Testis (tissue), 2 donors: ENCODE measurements around the gene UGT1A10.

Experiments
- CTCF ChIP-seq, 3 experiments: fragments of 450-650 bp in 2 of 3; fragments of 200-600 bp in 1 of 3; sonication (generic) in 1 of 3; IDR thresholded peaks; one replicate each; pipeline ENCODE4 v1.5.1; 2016 to 2019; ENCODE audit warnings: antibody characterized with exemption in 3 of 3, mild to moderate bottlenecking in 2 of 3, moderate library complexity in 1 of 3
- POLR2A ChIP-seq: fragments of 450-650 bp; IDR thresholded peaks from one replicate; pipeline ENCODE4 v1.6.1; 2017; ENCODE audit warnings: antibody characterized with exemption, mild to moderate bottlenecking, moderate library complexity

DNA sequence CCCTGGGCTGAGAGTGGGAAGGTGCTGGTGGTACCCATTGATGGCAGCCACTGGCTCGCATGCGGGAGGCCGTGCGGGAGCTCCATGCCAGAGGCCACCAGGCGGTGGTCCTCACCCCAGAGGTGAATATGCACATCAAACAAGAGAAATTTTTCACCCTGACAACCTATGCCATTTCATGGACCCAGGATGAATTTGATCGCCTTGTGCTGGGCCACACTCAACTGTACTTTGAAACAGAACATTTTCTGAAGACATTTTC, 111.0 kb downstream of the UGT1A10 start:
- TF ChIP-seq CTCF (IDR thresholded peaks at IDR 0.05) (no peak), POLR2A (no peak)
